HepG2 (cell line): ENCODE results near the gene TARBP2. TPM values are rescaled to one million over a fixed set of nuclear protein-coding genes. Genes with fewer than 3 reads are reported as not detected.

Experiments
- ARID4A ChIP-seq: sonication (generic); formaldehyde crosslinking; IDR thresholded peaks from 2 replicates; pipeline ENCODE4 v1.5.0; 2020; ENCODE audit warnings: mild to moderate bottlenecking, missing genetic modification reagents, borderline replicate concordance
- CREBL2 ChIP-seq: sonication (generic); formaldehyde crosslinking; IDR thresholded peaks from 2 replicates; pipeline ENCODE4 v1.8.1; 2023; ENCODE audit warnings: missing genetic modification reagents, mild to moderate bottlenecking, borderline replicate concordance
- CREM ChIP-seq, 2 experiments: sonication (generic) in 1 of 2; formaldehyde crosslinking in 1 of 2; IDR thresholded peaks; 2 replicates each; pipeline versions ENCODE4 v1.4.0 to v1.6.1; 2016 to 2020; ENCODE audit warnings: antibody characterized with exemption in 1 of 2, mild to moderate bottlenecking in 1 of 2, missing genetic modification reagents in 1 of 2
- FUBP1 ChIP-seq: sonication (generic); formaldehyde crosslinking; IDR thresholded peaks from 2 replicates; pipeline ENCODE4 v1.5.1; 2020; ENCODE audit warnings: missing genetic modification reagents, mild to moderate bottlenecking, borderline replicate concordance
- NFIC ChIP-seq: IDR thresholded peaks from 2 replicates; pipeline ENCODE4 v1.6.1; 2012; ENCODE audit warnings: mild to moderate bottlenecking, low read length, inconsistent platforms
- SAFB2 ChIP-seq: sonication (generic); formaldehyde crosslinking; IDR thresholded peaks from 2 replicates; pipeline ENCODE4 v1.5.1; 2020; ENCODE audit warnings: missing genetic modification reagents, low read depth, mild to moderate bottlenecking, borderline replicate concordance
- TBP ChIP-seq: sonication (generic); formaldehyde crosslinking; IDR thresholded peaks from 2 replicates; pipeline ENCODE4 v1.5.0; 2020; ENCODE audit warnings: missing genetic modification reagents
- ZNF276 ChIP-seq: sonication (generic); formaldehyde crosslinking; IDR thresholded peaks from 2 replicates; pipeline ENCODE4 v1.4.0; 2020; ENCODE audit warnings: mild to moderate bottlenecking, low read depth, missing genetic modification reagents
- ZNF567 ChIP-seq: sonication (generic); formaldehyde crosslinking; IDR thresholded peaks from 2 replicates; pipeline ENCODE4 v1.8.1; 2023; ENCODE audit warnings: mild to moderate bottlenecking, missing genetic modification reagents, borderline replicate concordance
- ZNF670 ChIP-seq: sonication (generic); formaldehyde crosslinking; IDR thresholded peaks from 2 replicates; pipeline ENCODE4 v1.8.0; 2022; ENCODE audit warnings: mild to moderate bottlenecking, missing genetic modification reagents, borderline replicate concordance
- ZNF691 ChIP-seq: sonication (generic); formaldehyde crosslinking; IDR thresholded peaks from 2 replicates; pipeline ENCODE4 v1.4.0; 2020; ENCODE audit warnings: missing genetic modification reagents, low read depth, mild to moderate bottlenecking, borderline replicate concordance
- ZNF770 ChIP-seq: sonication (generic); formaldehyde crosslinking; IDR thresholded peaks from 2 replicates; pipeline ENCODE4 v1.5.0; 2020; ENCODE audit warnings: mild to moderate bottlenecking, missing genetic modification reagents
- polyA plus RNA-seq, 8 experiments: library from polyadenylated mRNA; depleted of rRNA in 3 of 8; stranded (reverse) in 7 of 8; unstranded in 1 of 8; fragments of >200 nt; fragmentation: Illumina TruSeq in 4 of 8; extraction: Trizol in 4 of 8; gene quantifications; 2 replicates each; pipeline versions ENCODE4 v1.2.1 to v1.2.3, GENCODE V29; 2011 to 2016; ENCODE audit warnings: low read depth in 4 of 8, missing spikeins in 1 of 8, mixed read lengths in 1 of 8; ENCODE audit not compliant: insufficient read depth in 1 of 8
- total RNA-seq, 5 experiments: library from RNA; depleted of rRNA; stranded (reverse); fragments of >200 nt; fragmentation: Illumina TruSeq; extraction: Trizol; gene quantifications; 2 replicates each; pipeline ENCODE4 v1.2.3, GENCODE V29; 2016; ENCODE audit warnings: low read depth in 1 of 5

TARBP2 gene
- total and polyA plus RNA-seq, 2 of the 13 experiments (the other 11 are each of a cell fraction or from before 2014, with no cell fraction given): 47.0 to 55.5 TPM

- TF ChIP-seq ZNF691 (CRISPR knock-in tag) (peak; percentile 63; the same call in 1 of the 2 replicates), SAFB2 (CRISPR knock-in tag) (no peak), ZNF770 (CRISPR knock-in tag) (0 out of 2 replicates have a peak, but pooled peaks have one; percentile 2), FUBP1 (CRISPR knock-in tag) (no peak), ZNF567 (CRISPR knock-in tag) (no peak), NFIC (no peak), ZNF670 (no peak), CREM (IDR thresholded peaks at IDR 0.05) (peak; percentile 93), CREM (CRISPR knock-in tag; IDR thresholded peaks at IDR 0.05) (peak; percentile 65), ZNF276 (CRISPR knock-in tag) (no peak), TBP (no peak), ARID4A (CRISPR knock-in tag) (peak; percentile 86), CREBL2 (no peak)
These were observed 49.4 kb upstream of the TARBP2 start, which contains the start of gene PCBP2 (continued) for GRCh38 chr12:53451661-53452158.
